ENCODE data around the gene HS3ST3B1.

- TF ChIP-seq, protein P1, sequence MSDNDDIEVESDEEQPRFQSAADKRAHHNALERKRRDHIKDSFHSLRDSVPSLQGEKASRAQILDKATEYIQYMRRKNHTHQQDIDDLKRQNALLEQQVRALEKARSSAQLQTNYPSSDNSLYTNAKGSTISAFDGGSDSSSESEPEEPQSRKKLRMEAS (CRISPR knock-in tag; IDR thresholded peaks at IDR 0.05) = no peak
- TF ChIP-seq NFYB (CRISPR knock-in tag; conservative IDR thresholded peaks at IDR 0.05; ENCODE audit: low read depth) (no peak), SP1 (CRISPR knock-in tag; conservative IDR thresholded peaks at IDR 0.05) (no peak), TEAD4 (CRISPR knock-in tag; IDR thresholded peaks at IDR 0.05) (no peak), ZNF263 (CRISPR knock-in tag; IDR thresholded peaks at IDR 0.05; ENCODE audit: low read depth) (no peak), MLX (CRISPR knock-in tag; IDR thresholded peaks at IDR 0.05) (no peak), FOXJ3 (CRISPR knock-in tag; IDR thresholded peaks at IDR 0.05; ENCODE audit: borderline replicate concordance) (no peak), FOXP4 (CRISPR knock-in tag; IDR thresholded peaks at IDR 0.05) (no peak), CREB1 (CRISPR knock-in tag; IDR thresholded peaks at IDR 0.05) (no peak), TCF7 (CRISPR knock-in tag; IDR thresholded peaks at IDR 0.05; ENCODE audit: low read depth) (no peak), NR2C2 (CRISPR knock-in tag; IDR thresholded peaks at IDR 0.05) (no peak)
- TF ChIP-seq, protein P2, sequence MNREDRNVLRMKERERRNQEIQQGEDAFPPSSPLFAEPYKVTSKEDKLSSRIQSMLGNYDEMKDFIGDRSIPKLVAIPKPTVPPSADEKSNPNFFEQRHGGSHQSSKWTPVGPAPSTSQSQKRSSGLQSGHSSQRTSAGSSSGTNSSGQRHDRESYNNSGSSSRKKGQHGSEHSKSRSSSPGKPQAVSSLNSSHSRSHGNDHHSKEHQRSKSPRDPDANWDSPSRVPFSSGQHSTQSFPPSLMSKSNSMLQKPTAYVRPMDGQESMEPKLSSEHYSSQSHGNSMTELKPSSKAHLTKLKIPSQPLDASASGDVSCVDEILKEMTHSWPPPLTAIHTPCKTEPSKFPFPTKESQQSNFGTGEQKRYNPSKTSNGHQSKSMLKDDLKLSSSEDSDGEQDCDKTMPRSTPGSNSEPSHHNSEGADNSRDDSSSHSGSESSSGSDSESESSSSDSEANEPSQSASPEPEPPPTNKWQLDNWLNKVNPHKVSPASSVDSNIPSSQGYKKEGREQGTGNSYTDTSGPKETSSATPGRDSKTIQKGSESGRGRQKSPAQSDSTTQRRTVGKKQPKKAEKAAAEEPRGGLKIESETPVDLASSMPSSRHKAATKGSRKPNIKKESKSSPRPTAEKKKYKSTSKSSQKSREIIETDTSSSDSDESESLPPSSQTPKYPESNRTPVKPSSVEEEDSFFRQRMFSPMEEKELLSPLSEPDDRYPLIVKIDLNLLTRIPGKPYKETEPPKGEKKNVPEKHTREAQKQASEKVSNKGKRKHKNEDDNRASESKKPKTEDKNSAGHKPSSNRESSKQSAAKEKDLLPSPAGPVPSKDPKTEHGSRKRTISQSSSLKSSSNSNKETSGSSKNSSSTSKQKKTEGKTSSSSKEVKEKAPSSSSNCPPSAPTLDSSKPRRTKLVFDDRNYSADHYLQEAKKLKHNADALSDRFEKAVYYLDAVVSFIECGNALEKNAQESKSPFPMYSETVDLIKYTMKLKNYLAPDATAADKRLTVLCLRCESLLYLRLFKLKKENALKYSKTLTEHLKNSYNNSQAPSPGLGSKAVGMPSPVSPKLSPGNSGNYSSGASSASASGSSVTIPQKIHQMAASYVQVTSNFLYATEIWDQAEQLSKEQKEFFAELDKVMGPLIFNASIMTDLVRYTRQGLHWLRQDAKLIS (CRISPR knock-in tag; IDR thresholded peaks at IDR 0.05; ENCODE audit: borderline replicate concordance) = no peak
- TF ChIP-seq, protein P3, sequence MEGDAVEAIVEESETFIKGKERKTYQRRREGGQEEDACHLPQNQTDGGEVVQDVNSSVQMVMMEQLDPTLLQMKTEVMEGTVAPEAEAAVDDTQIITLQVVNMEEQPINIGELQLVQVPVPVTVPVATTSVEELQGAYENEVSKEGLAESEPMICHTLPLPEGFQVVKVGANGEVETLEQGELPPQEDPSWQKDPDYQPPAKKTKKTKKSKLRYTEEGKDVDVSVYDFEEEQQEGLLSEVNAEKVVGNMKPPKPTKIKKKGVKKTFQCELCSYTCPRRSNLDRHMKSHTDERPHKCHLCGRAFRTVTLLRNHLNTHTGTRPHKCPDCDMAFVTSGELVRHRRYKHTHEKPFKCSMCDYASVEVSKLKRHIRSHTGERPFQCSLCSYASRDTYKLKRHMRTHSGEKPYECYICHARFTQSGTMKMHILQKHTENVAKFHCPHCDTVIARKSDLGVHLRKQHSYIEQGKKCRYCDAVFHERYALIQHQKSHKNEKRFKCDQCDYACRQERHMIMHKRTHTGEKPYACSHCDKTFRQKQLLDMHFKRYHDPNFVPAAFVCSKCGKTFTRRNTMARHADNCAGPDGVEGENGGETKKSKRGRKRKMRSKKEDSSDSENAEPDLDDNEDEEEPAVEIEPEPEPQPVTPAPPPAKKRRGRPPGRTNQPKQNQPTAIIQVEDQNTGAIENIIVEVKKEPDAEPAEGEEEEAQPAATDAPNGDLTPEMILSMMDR (IDR thresholded peaks at IDR 0.05) = no peak
- TF ChIP-seq, protein P4, sequence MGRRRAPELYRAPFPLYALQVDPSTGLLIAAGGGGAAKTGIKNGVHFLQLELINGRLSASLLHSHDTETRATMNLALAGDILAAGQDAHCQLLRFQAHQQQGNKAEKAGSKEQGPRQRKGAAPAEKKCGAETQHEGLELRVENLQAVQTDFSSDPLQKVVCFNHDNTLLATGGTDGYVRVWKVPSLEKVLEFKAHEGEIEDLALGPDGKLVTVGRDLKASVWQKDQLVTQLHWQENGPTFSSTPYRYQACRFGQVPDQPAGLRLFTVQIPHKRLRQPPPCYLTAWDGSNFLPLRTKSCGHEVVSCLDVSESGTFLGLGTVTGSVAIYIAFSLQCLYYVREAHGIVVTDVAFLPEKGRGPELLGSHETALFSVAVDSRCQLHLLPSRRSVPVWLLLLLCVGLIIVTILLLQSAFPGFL (CRISPR knock-in tag; IDR thresholded peaks at IDR 0.05; ENCODE audit: borderline replicate concordance) = no peak
These were observed 41.0 kb downstream of the HS3ST3B1 start for GRCh38 chr17:14341866-14342265.

Measured in WTC11 (cell line).